NCI-H82 (cell line): ENCODE measurements around the gene RASL10B.
"Not testable (repeated sequence)": the region's sequence is repeated elsewhere in the genome, so short reads cannot be mapped to it uniquely, and the experiment has no call there.

ENCODE experiments used
- DNase-seq: peaks from one replicate; lab custom pipeline; 2025; lab: John Stamatoyannopoulos, UW

The RASL10B gene, protein sequence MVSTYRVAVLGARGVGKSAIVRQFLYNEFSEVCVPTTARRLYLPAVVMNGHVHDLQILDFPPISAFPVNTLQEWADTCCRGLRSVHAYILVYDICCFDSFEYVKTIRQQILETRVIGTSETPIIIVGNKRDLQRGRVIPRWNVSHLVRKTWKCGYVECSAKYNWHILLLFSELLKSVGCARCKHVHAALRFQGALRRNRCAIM

DNA sequence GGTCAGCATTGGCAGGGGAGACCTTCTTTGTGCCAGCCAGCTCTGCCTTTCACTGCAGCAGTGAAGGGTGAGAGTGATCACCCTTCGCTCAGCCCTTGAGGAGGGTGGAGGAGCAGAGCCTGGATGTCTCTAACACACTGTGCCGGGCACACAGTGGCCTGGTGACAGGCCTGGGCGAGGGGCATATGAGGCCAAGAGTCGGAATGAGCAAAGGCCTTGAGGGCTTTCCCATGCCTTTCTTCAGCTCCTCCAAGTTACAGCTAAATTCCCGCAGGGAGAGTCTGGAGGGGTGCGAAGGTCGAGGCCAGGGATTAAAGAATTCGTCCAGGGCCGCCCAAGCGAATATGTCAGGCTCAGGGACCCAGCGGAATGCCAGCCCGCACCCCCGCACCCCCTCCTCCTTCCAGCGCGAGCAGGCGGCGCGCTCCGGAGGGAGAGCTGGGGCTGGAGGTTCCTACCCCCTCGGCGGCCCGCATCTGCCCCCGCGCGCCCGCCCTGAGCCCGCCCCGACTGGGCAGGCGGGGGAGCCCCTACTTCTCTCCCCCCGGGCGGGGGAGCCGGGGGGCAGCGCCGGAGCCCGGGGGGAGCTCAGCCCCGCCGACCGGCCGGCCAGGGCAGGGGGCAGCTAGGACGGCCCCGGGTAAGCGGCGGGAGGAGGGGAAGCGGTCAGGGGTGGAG, at the start of gene RASL10B:
TSS of gene RASL10B (plus strand) at position 401 of the 678 bp plus-strand sequence. CDS start 3,546 bp downstream, outside the sequence.
- DNase-seq: peak; percentile 86

DNA sequence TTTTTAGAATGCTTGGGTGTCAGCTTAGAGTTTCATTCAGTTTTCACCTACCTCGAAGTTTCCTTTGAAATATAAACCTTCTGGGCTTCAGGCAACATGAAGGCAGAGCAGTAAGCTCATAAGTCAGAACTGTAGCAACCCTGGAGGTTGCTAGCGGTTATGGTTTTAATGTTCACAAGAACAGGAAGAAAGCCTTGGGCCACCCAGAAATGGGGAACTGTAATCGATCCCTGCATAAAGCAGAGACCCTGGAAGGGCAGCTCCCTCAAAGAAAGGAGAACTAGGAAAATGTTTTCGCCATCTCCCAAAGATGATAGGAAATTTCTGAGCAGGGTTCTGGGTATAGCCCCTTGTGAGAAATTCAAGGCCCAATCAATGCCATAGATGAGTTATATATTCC, 47.8 kb upstream of the RASL10B start:
- DNase-seq: no peak

DNA sequence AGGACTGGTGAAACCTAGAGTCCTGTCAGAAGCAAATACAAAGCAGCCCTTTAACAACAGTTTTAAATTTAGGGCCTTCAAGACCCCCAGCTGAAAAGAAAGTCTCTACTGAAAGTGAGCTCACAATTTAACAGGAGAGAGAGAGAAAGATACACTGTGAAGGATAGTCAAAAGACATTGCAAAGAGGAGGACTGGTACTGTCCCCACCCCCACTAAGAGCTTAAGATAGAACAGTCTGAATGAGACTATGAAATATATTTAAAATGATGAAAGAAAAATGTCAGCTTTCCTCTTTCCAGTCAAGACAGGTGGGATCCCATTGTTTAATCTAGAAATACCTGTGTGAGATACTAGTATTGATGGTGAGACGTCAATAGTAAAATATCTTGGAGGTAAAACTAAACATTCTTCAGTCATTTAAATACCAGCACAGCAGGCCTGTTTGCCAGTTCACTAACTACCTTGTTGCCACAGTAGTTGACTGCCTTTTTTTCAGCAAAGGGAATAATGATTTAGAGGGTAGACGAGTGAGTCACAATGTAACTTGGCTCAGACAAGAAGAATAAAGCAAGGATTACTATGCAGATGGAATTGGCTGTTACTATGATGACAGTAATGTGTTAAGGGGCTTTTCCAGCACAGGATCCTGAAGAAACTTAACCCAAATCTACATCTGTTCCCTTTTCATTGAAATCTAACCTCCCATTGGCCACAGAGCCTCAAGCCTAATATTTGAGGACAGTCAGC, 47.2 kb upstream of the RASL10B start:
- no peak for DNase-seq

DNA sequence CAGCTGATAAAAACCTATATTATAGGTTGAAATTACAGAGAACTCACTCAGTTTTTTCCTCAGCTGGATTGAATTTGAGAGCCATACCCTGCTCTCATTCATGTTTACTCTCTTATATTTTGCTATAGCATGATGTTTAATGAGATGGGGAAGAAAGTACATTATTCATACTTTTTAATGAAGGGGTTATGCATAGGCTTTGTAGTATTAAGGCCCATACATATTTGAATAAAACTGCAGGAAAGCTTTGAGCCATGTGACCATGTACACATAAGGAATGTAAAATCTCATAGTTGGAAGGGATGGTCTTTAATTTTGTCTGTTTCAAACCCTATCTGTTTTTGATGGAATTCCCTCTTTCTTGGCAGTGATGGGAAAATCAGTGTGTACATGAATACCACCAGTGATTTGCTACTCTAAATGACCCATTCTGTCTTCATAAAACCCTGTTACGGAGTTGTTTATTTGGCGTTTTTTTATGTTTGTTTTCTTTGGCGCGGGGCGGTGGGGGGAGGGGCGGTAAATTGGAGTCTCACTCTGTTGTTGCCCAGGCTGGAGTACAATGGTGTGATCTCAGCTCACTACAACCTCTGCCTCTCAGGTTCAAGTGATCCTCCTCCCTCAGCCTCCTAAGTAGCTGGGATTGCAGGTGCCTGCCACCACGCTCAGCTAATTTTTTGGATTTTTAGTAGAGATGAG, 38.8 kb upstream of the RASL10B start:
- no peak for DNase-seq

DNA sequence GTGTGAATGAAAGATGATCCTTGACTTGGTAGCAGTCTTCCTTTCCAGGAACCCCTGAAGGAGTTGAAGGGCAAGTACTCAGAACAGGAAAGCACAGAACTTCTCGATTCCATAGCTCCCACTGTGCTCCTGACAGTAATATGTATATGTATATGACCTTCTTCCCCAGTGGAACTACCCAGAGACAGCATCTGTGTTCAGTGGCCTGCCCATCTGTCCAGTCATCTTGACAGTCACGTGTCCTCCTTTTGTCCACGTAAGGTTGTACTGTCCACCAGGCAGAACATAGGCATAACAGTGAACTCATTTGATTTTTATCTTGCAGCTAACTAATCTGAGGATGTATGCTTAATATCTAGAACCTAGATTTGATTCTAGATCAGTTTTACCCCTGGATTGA, 37.8 kb upstream of the RASL10B start:
- no peak for DNase-seq

DNA sequence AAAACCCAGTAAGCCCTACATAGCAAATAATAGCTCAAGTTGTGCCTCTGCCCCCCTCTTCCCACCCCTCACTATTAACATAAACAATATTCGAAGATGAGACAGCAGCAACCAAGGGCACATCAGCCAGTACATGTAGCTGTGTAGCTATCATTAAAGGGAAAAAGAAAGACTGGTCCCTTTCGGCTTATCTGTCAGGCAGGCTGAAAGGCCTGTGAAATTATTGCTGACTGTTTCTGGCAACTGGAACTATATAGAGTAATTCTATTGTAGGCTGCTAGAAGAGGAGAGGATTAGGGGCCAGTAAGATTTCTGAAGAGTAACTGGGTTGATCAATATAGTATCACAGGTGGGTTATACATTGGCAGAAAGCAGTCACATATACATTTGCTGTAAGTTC, 36.5 kb upstream of the RASL10B start:
- no peak for DNase-seq

DNA sequence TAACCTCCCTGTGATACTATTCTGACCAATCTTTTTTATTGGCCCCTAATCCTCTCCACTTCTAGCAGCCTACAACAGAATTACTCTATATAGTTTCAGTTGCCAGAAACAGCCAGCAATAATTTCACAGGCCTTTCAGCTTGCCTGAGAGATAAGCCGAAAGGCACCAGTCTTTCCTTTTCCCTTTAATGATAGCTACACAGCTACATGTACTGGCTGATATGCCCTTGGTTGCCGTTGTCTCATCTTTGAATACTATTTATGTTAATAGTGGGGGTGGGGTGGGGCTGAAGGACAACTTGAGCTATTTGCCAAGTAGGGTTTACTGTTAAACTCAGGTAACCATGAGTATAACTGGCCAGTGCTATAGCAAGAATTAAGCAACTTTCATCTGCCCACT, 35.8 kb upstream of the RASL10B start:
- no peak for DNase-seq

DNA sequence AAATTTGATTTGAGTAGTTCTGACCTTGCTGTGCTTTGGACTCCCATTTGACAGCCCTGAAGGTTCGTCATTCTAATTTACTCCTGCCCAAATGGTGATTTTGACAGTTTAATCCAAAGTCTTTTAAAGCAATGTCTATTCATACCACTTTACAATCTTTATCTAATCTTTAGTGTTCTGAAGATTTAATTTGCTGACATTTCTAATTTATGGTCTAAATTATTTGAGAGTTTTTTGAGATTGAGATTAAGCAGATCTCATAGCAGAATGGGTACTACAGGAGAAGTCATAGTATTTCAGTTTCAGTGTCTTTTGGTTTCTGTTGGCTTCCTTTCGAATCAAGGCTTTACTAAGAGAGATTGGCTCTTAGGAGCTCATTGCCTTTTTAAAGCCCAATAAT, 32.6 kb upstream of the RASL10B start:
- no peak for DNase-seq

DNA sequence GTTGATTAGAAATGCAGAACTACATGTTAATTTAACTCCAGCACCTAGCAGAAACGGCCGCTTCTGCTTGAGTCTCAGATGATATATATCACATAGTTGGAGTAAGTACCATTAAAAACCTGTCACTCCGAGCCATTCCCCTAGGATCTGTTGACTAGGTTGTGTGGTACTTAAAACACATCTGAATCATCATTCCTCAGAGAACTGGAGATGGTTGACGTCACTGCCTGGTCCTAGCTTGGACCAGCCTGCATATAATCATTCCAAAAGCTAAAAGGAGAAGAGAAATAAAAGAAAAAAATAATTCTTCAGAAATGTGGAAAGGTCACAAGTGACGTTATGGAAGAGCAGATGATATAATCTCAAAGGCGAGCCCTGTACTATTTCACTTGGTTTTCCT, 31.3 kb upstream of the RASL10B start:
- no peak for DNase-seq

DNA sequence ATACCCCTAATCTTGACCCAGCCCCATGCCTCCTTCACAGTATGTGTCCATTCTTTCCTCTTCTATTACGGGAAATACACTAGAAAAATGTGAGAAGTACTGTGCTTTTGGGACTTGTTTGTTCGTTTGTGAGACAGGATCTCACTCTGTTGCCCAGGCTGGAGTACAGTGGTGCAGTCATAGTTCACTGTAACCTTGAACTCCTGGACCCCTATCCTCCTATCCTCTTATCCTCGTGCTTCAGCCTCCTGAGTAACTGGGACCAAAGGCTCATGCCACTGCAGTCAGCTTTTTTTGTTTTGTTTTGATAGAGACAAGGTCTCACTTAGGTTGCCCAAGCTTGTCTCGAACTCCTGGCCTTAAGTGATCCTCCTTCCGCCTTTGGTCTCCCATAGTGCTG, 29.9 kb upstream of the RASL10B start:
- DNase-seq: no peak

DNA sequence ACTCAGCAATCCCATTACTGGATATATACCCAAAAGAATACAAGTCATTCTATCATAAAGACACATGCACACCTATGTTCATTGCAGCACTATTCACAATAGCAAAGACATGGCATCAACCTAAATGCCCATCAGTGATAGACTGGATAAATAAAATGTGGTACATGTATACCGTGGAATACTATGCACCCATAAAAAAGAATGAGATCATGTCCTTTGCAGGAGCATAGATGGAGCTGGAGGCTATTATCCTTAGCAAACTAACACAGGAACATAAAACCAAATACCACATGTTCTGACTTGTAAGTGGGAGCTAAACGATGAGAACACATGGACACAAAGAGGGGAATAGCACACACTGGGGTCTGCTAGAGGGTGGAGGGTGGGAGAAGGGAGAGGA, 28.1 kb upstream of the RASL10B start:
- not testable (repeated sequence) for DNase-seq

DNA sequence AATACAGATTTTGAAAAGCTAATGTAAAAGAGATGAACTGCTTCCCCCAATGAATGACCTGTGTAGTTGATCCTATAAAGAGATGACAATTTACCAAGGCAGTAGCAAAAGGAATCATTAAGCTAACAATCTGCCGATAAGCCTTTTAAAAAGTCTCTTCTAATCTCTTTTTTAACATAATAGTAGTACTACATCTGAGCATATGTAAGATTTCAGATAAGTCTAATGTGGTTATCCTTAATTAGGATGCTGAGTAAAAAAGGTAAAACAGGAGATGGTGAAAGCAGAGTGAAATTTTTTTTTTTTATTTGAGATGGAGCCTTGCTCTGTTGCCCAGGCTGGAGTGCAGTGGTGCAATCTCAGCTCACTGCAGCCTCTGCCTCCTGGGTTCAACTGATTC, 26.2 kb upstream of the RASL10B start:
- peak; percentile 44 for DNase-seq

DNA sequence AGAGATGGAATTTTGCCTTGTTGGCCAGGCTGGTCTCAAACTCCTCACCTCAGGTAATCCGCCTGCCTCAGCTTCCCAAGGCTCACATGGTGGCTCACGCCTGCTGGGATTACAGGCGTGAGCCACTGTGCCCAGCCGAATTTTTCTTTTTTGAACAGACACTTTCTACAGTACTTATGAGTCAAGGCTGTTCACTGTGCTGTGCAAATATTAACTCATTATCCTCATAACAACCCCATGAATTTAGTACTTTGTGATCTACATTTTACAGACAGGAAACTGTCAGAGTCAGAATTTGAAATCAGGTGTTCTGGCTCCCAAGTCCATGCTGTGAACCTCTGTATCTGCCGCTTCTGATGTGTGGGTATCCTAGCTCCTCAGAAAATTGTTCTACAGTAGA, 25.7 kb upstream of the RASL10B start:
- no peak for DNase-seq

DNA sequence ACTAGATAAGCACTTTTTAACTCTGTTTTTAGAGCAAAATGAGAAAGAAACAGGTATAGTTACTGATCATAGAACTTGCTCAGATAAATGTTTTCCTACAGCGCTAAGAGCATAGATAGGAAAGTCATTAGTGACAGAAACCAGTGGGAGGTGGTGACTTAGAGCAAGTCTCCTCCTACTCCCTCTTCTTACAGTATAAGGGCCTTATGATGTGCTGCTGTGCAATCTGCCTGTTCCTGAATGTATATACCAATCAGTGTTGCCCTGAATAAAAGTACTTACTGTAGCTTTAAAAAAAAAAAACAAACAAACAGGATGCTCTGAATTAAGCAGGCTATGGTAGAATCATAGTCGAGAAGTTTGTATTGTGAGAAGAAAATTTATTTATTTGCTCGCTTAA, 23.3 kb upstream of the RASL10B start:
- DNase-seq: no peak

DNA sequence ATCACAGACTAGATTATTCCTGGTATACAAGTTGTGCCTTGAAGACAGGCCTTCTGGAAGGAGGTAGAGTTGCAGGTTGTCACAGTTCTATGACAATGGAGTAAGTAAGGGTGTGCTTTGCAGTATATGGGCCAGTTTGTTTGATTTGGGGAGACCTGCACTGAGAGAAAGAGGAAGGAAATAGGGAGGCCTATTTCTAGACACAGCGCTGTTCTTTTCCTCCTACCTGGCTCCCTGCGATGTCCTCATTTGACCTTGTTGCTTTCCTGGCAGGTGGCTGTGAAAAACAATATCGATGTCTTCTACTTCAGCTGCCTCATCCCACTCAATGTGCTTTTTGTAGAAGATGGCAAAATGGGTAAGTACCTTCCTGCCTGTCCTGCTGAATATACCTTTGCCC, 22.5 kb upstream of the RASL10B start:
- no peak for DNase-seq

DNA sequence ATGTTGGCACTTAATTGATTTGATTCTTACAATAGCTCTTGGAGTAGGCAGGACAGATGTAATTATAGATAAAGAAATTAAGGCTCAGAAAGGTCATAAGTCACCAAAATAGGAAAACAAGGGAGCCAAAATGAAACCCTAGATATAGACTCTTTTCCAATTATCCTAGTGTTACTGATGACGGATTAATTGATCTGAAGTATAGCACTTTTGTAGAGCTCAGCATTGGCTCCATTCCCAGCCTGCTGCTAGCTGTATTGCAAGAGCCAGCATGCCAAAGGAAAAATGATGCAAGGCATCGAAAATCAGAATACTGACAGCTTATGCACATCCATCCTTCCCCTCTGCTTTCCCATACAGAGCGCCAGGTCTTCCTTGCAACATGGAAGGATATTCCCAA, 21.6 kb upstream of the RASL10B start:
- no peak for DNase-seq

DNA sequence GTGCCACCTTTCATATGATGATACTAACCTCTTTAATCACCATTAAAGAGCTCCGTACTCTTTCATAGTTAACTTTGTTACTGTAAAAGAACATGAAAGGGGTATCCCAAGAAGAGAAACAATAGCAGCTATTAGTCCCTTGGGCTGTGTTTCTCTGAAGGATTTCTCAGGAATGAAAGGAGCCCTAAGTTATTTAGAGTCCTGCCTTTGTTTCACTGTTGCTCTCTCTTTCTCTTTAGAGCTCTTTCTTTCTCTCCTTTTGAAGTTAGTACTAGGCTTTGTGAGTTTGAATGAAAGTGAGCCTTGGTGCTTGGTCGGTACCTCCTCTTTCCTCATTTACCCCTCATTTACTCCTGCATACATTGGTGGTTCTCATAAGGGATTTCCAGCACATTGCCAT, 20.5 kb upstream of the RASL10B start:
- DNase-seq: no peak

DNA sequence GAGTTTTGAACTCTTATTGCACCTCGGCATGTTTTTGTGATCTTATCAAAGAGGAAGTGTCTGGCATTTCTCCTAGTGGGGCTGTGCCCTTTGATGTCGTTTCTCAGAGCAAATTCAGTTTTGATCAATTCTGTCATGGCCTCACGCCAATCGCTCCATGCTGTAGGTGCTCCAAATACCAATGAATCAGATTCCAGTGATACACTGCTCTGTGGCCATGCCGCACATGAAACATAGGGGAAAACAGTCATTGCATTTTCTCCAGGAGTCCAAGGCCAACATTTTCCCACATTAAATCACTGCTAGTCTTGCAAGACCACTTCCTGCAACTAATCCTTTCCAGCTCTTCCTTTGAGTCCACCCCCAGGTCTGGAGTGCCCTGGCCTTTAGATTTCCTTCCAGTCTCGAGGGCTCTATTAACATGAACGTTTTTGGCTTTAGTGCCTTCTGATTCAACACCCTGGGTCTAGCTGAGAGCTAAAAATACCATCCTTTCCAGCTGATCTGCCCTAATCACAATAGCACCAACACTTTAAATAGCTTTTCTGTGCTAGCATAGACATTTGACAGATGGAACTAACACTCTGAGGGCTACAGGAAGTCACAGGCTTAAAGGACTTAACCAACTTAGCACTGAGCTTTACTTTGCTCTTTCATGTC, 18.2 kb upstream of the RASL10B start:
- DNase-seq: peak; percentile 84

DNA sequence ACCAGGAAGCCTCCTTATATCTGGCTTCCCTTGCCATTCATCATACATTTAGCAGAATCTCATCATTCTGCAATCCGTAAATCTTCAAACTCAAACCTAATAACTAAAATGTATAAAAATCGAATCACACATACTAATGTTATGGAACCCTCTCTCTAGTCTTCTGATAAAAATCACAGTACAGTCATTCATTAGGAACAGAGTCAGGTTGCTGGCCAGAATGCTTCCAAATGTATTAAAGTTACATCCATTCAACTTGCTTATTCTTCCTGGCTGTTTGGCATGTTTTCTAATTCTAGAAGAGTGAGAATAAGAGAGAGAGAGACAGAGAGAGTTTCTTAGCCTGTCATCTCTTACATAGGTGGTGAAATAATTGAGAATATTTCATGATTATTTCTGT, 16.5 kb upstream of the RASL10B start:
- no peak for DNase-seq

DNA sequence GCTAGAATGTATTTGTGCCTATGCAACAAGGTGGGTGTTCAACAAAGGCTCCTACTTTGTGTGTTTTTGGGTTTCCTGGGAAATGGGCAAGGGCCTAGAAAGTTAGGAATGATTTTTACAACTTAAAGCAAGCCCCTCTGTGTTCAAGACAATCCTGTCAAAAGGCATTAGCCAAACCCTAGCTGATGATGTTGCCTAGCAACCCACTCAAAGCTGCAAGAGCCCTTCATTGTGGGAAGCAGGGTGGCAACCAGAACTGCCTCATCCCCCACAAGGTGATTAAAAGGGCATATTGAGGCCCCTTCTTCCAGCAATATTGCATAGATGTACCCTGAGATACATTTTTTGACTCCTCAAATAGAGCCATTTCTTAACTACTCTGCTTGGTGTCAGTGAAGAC, 16.0 kb upstream of the RASL10B start:
- peak; percentile 85 for DNase-seq

DNA sequence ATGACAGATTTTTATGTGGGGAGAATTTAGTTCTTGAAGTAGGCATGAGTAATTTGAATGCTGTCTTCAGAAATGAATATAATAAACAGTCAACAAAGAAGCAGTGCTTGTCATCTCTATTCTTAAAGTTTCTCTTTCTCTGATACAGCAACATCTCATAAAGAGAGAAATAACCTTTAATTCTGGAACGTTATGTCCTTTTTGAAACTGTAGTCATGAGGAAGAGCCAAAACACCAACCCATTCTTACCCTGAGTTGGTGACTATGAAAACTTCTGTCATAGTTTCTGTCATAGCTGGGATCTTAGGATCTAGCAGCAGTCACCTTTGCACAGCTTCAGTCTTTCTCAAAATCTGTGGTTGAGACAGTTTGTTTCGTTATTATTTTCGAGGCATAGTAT, 15.3 kb upstream of the RASL10B start:
- DNase-seq: no peak

DNA sequence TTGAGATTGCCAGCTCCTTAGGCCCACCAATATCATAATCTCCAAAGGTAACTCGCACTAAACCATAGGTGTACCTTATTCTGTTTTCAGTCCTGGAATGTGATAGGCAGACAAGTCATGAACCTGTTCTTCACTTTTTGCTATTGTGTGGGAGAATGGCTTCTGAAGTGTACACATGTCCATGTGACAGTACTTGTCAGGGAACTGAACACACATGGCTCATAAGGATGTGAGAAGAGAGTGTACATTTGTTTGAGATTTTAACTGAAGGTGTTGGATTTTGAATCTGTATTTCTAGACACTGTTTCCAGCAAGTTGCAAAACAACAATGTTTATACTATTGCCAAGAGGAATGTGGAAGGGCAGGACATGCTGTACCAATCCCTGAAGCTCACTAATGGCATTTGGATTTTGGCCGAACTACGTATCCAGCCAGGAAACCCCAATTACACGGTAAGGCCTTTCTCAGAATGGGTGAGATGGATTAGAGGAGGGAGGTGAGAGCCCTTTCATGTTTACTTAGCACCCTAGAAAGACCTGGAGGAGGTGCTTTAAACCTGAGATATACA, 14.5 kb upstream of the RASL10B start:
- no peak for DNase-seq
